Smooth muscle cell (in vitro differentiated cells): ENCODE results near the gene CATSPERD. TPM values are rescaled to one million over a fixed set of nuclear protein-coding genes. Genes with fewer than 3 reads are reported as not detected.
"Not testable (repeated sequence)": the region's sequence is repeated elsewhere in the genome, so short reads cannot be mapped to it uniquely, and the experiment has no call there.

Experiments
- DNase-seq: peaks from one replicate; lab custom pipeline; 2025; ENCODE audit not compliant: unreplicated experiment; lab: John Stamatoyannopoulos, UW
- H2AFZ ChIP-seq: fragments of 200-600 bp; sonication (generic); 2 replicates; pipeline ENCODE4 v1.6.0; 2016; ENCODE audit warnings: antibody characterized with exemption, low read depth, mild to moderate bottlenecking
- H3F3A ChIP-seq: fragments of 200-600 bp; sonication (generic); 2 replicates; pipeline ENCODE4 v1.6.0; 2017; ENCODE audit warnings: antibody characterized with exemption, low read depth
- H3K27ac ChIP-seq: fragments of 200-600 bp; sonication (generic); 2 replicates; pipeline ENCODE4 v1.5.1; 2016; ENCODE audit warnings: low read depth, mild to moderate bottlenecking
- H3K27me3 ChIP-seq: fragments of 200-600 bp; sonication (generic); 2 replicates; pipeline ENCODE4 v1.6.1; 2016; ENCODE audit warnings: low read depth, mild to moderate bottlenecking
- H3K36me3 ChIP-seq: fragments of 200-600 bp; sonication (generic); 2 replicates; pipeline ENCODE4 v1.5.1; 2016; ENCODE audit warnings: low read depth
- H3K4me1 ChIP-seq: fragments of 200-600 bp; sonication (generic); 2 replicates; pipeline ENCODE4 v1.5.1; 2016; ENCODE audit warnings: low read depth
- H3K4me2 ChIP-seq: fragments of 200-600 bp; sonication (generic); 2 replicates; pipeline ENCODE4 v1.6.0; 2016; ENCODE audit warnings: mild to moderate bottlenecking
- H3K4me3 ChIP-seq: fragments of 200-600 bp; sonication (generic); 2 replicates; pipeline ENCODE4 v1.5.1; 2016; ENCODE audit warnings: mild to moderate bottlenecking
- H3K79me2 ChIP-seq: fragments of 200-600 bp; sonication (generic); 2 replicates; pipeline ENCODE4 v1.6.0; 2016; ENCODE audit warnings: low read depth, mild to moderate bottlenecking
- H3K9ac ChIP-seq: fragments of 200-600 bp; sonication (generic); 2 replicates; pipeline ENCODE4 v1.6.0; 2016; ENCODE audit warnings: low read depth
- H3K9me3 ChIP-seq: fragments of 200-600 bp; sonication (generic); replicated peaks from 2 replicates; pipeline ENCODE4 v1.5.1; 2016; ENCODE audit warnings: low read depth
- H4K20me1 ChIP-seq: fragments of 200-600 bp; sonication (generic); 2 replicates; pipeline ENCODE4 v1.6.0; 2016; ENCODE audit warnings: low read depth
- WGBS: methylation state at CpG from one replicate; pipeline ENCODE4 v1.1.7; 2016; ENCODE audit warnings: low lambda C conversion rate; 5-methylcytosine and 5-hydroxymethylcytosine counted together
- polyA plus RNA-seq: library from polyadenylated mRNA; unstranded; fragments of >200 nt; fragmentation: Nextera tagmentation; extraction: Ambion mirVana; gene quantifications from 2 replicates; pipeline ENCODE4 v1.2.1, GENCODE V29; 2016
- total RNA-seq: library from RNA; depleted of rRNA; stranded (reverse); fragments of >200 nt; gene quantifications from 2 replicates; pipeline ENCODE4 v1.2.3, GENCODE V29; 2014
- TF ChIP-seq, protein P1 (sequence below): fragments of 200-600 bp; sonication (generic); IDR thresholded peaks from 2 replicates; pipeline ENCODE4 v1.5.1; 2017; ENCODE audit warnings: borderline replicate concordance, mild to moderate bottlenecking, antibody characterized with exemption; ENCODE audit not compliant: insufficient read depth, poor library complexity, severe bottlenecking

Gene CATSPERD
- total and polyA plus RNA-seq, 2 experiments from 2014 or later = not detected

- no peaks in the 10 kb centered on the region for H3K4me1 ChIP-seq
- no peak overlapping the region for H2AFZ ChIP-seq
- H3K4me3 ChIP-seq = no peak overlapping the region
- peaks cover 27% of the 10 kb centered on the region for H3K79me2 ChIP-seq
- no peak overlapping the region for H3K27ac ChIP-seq
- 97% methylated on average over 30 of the region's 30 CpGs for WGBS
- H4K20me1 ChIP-seq = peaks cover 71% of the 10 kb centered on the region
- TF ChIP-seq, protein P1, sequence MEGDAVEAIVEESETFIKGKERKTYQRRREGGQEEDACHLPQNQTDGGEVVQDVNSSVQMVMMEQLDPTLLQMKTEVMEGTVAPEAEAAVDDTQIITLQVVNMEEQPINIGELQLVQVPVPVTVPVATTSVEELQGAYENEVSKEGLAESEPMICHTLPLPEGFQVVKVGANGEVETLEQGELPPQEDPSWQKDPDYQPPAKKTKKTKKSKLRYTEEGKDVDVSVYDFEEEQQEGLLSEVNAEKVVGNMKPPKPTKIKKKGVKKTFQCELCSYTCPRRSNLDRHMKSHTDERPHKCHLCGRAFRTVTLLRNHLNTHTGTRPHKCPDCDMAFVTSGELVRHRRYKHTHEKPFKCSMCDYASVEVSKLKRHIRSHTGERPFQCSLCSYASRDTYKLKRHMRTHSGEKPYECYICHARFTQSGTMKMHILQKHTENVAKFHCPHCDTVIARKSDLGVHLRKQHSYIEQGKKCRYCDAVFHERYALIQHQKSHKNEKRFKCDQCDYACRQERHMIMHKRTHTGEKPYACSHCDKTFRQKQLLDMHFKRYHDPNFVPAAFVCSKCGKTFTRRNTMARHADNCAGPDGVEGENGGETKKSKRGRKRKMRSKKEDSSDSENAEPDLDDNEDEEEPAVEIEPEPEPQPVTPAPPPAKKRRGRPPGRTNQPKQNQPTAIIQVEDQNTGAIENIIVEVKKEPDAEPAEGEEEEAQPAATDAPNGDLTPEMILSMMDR = no peak
- H3F3A ChIP-seq = no peaks in the 10 kb centered on the region
- H3K27me3 ChIP-seq = no peaks in the 10 kb centered on the region
- DNase-seq = no peak
- H3K36me3 ChIP-seq = no peaks in the 10 kb centered on the region
- H3K9ac ChIP-seq = no peak overlapping the region
- no peak overlapping the region for H3K4me2 ChIP-seq
- H3K9me3 ChIP-seq = no peaks in the 10 kb centered on the region
These were observed 22.4 kb upstream of the CATSPERD start for GRCh38 chr19:5697890-5698634.

- Histone ChIP-seq H2AFZ (no peak overlapping the region), H4K20me1 (peaks cover 63% of the 10 kb centered on the region), H3K9me3 (no peaks in the 10 kb centered on the region), H3K4me3 (no peak overlapping the region), H3F3A (no peaks in the 10 kb centered on the region), H3K4me1 (no peaks in the 10 kb centered on the region), H3K27me3 (no peaks in the 10 kb centered on the region), H3K9ac (no peak overlapping the region), H3K36me3 (no peaks in the 10 kb centered on the region), H3K27ac (no peak overlapping the region), H3K79me2 (peaks cover 20% of the 10 kb centered on the region), H3K4me2 (no peak overlapping the region)
- TF ChIP-seq, protein P1 = no peak
- no peak for DNase-seq
- whole genome bisulfite sequencing = 97% methylated on average over 38 of the region's 38 CpGs
These were observed 21.6 kb upstream of the CATSPERD start for GRCh38 chr19:5698635-5699422.

DNA sequence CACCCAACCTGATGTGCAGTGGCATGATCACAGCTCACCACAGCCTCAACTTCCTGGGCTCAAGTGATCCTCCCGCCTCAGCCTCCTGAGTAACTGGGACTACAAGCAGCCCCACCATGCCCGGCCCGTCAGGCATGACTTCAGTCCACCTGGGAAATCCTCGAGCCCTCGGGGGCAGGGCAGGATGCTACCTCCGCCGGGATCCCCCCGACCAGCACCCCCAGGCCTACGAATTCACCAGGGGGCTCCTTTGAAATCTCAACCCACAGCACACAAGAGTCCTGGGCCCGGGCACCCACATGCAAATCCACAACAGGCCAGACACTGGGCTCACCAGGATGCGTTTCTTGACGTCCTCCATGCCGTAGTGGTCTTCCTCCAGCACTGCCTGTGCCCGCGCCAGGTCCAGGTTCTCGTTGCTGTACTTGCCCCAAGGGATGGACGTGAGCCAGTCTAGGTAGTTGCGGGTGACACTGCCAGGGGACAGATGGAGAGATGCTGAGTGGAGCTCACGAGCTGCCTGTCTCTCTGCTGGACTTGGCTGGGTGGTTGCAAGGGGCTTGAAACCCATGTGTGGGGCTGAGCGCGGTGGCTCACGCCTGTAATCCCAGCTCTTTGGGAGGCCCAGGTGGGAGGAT, 19.9 kb upstream of the CATSPERD start:
- H3K79me2 ChIP-seq = peaks cover 3% of the 10 kb centered on the region
- DNase-seq = no peak
- TF ChIP-seq, protein P1 = no peak
- 97% methylated on average over 22 of the region's 22 CpGs for WGBS
- no peak overlapping the region for H2AFZ ChIP-seq
- H3K9me3 ChIP-seq = no peaks in the 10 kb centered on the region
- no peaks in the 10 kb centered on the region for H3K27me3 ChIP-seq
- no peaks in the 10 kb centered on the region for H3K4me1 ChIP-seq
- H3K4me3 ChIP-seq = no peak overlapping the region
- no peaks in the 10 kb centered on the region for H3F3A ChIP-seq
- H3K36me3 ChIP-seq = no peaks in the 10 kb centered on the region
- H3K4me2 ChIP-seq = no peak overlapping the region
- peaks cover 58% of the 10 kb centered on the region for H4K20me1 ChIP-seq
- no peak overlapping the region for H3K27ac ChIP-seq
- H3K9ac ChIP-seq = no peak overlapping the region

DNA sequence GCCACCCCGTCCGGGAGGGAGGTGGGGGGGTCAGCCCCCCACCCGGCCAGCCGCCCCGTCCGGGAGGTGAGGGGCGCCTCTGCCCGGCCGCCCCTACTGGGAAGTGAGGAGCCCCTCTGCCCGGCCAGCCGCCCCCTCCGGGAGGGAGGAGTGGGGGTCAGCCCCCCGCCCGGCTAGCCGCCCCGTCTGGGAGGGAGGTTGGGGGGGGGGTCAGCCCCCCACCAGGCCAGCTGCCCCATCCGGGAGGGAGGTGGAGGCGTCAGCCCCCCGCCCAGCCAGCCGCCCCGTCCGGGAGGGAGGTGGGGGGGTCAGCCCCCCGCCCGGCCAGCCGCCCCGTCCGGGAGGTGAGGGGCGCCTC, 18.4 kb upstream of the CATSPERD start:
- not testable (repeated sequence) for H2AFZ ChIP-seq, H3K27me3 ChIP-seq, H3K9ac ChIP-seq, H3K27ac ChIP-seq, H3K36me3 ChIP-seq, H3F3A ChIP-seq, H3K9me3 ChIP-seq, DNase-seq, H3K79me2 ChIP-seq, H3K4me2 ChIP-seq, H3K4me1 ChIP-seq, H3K4me3 ChIP-seq
- peaks cover 51% of the 10 kb centered on the region for H4K20me1 ChIP-seq
- no CpG with 5 or more reads among the region's 28 CpGs for WGBS
